HT-29 (cell line): ENCODE data around the gene CCNJL. TPM values are rescaled to one million over a fixed set of nuclear protein-coding genes. Genes with fewer than 3 reads are reported as not detected.
"Not testable (repeated sequence)": the region's sequence is repeated elsewhere in the genome, so short reads cannot be mapped to it uniquely, and the experiment has no call there.

ENCODE experiments used
- DNase-seq: peaks from one replicate; pipeline ENCODE4 v3.0.0-alpha.2; 2015; ENCODE audit warnings: low spot score
- total RNA-seq: library from RNA; depleted of rRNA; stranded (reverse); fragments of >200 nt; shearing (Covaris generic); gene quantifications from 2 replicates; pipeline ENCODE4 v1.2.3, GENCODE V29; 2014

Gene CCNJL
- total RNA-seq, 1 experiment from 2014 or later = 7.9 TPM

DNA sequence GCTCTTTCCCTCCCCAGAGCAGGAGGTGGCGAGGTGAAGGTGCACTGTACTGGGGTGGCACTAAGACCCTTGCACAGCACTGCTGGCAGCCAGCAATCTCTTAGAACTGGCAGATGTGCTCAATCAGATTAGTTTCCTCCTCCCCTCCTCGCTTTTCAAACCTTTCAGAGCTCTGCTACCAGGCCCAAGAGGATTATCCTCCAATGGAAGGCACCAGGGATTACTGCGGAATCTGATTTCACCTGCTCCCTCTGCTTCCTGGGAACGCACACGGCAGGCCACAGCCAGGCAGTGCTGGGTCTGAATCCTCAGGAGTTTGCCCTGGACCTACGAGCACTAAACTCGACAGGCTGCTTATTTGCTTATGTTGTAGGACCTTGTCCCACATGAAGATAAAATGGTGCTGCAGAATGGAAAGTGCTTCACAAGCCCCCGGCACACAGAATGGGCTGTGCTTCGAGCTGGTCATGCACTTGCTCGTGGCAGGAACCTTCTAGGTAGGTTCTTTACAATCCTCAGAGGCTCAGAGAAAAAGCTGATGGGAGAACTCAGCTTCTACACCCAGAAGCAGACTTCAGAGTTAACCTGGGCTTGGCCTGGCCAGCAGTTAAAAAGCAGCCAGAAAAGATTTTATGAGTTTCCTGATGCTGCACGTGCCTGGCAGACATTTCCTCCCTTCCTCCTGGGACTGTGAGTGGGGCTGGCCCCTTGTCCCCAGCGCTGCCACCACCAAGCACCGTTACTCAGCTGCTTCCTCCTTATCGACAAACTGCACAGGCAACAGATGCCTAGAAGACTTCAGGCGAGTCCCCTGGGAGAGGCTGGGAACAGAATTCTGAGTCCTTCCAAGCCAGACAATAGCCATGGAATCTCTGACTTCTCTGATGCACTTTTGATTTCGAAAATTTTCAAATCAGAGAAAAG lies 50.0 kb downstream of the CCNJL start:
- peak; percentile 12 for DNase-seq

DNA sequence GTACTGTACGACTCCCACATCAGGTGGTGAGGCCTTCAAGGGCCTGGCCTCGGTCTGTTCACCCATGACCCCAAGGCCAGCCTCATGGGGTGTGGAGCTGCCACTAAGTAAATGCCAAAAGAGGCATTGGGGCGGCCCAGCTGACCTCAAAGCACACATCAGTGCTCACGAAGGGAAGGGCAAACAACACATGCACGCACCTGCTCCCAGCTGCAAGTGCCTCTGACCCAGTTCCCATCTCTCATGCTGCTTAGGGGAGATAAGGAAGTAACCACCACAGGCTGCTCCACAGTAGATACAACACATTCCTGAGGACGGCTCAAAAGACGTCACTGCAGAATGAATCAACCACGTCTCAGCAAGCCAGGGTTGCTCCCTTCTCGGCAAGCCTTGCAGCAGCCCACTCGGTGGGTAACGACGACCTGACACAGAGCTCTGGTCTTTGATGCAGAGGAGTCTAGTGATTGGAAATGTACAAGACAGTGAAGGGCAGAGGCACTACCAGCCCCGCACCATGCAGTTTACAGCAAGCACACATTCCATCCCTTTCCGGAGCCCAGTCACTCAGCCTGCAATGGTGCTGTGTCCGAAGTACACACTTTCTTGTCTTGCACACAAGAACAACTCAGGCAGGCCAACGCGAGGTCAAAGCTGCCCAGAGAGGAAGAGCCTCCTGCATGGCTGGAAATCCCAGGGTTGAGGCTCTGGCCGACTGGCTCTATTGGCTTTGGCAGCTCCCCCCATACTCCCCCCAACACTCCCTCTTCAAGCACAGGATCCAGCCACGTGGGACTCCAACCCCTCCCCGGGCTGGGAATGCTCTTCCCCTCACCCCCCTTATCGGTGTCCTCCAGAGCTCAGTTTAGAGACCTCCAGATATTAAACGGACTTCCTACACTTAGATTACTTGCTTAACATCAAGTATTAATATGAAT lies 51.2 kb downstream of the CCNJL start:
- DNase-seq = peak; percentile 87

GRCh38 chr5:160260006-160260775 lies 52.2 kb downstream of the CCNJL start:
- DNase-seq = no peak

- no peak for DNase-seq
Measured at GRCh38 chr5:160259341-160259740, 53.0 kb downstream of the CCNJL start.

- DNase-seq = no peak
Measured at GRCh38 chr5:160254706-160255105, 57.7 kb downstream of the CCNJL start.

DNA sequence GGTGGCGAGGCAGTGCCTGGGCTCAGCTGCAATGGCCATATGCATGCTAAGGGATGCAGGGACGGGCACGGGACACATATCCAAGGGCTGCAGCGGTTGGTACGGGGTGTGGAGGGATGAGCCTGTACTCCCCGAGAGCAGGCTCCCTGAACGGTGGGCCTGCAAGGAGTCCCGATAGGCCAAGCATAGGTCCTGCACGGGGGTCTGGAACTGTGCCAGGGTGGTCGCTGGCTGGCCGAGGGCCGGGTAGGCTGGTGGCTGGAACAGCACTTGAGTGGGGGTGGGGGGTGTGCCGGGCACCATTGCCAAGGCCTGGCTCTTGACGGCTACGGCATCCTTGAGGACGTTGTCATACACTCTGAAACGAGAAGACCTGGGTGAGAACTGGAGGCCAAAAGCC lies 58.9 kb downstream of the CCNJL start:
- no peak for DNase-seq

DNA sequence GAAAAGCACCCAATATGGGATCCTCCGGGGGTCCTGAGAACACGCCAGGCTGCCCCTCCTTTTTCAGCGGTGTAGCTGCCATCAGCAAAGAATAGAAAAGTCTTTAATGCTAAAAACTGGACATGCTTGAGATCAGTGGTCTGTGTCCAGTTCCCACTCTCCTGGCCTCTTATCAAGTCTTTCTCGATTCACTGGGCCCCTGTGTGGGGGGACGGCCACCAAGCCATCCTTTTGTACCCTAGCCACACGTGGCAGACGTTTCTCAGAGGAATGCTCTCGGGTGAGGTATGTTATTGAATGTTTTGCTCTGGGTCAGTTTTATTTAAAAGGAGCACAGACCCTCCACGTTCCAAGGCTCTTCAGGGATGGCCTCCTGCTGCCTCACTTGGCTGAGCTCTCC lies 59.4 kb downstream of the CCNJL start:
- DNase-seq = no peak

DNA sequence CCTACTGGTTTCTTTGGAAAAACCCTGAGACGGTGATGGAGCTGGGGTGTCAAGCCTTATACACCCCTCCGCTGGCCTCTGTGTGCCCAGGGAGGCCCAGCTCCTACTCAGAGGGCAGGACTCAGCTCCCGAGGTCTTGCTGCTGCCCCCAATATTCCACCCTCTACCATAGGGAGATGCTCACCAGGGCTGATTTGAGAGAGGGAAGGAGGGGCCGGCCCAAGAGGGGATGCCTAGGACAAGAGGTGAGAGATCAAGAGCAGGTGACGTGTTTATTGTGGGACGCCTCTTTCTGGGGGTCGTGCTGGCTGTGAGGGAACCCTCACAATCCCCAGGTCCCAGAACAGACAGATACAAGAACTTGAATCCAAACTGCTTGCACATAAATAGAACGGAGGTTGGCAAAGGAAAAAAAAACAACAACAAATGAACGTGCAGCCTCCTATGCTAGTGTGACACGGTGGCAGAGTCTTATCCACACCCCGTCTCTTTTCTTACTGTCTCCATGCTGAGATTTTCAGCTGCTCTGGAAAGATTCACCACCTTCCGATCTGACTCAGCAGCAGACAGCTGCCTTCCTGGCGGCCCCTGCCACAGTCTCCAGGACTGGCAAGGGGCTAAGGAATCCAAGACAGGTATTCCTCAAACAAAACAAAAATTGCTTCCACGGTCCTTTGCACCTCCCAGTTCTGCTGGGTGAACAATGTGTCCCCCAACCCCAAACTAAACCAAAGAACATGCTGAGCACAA lies 60.8 kb downstream of the CCNJL start:
- DNase-seq = no peak

DNA sequence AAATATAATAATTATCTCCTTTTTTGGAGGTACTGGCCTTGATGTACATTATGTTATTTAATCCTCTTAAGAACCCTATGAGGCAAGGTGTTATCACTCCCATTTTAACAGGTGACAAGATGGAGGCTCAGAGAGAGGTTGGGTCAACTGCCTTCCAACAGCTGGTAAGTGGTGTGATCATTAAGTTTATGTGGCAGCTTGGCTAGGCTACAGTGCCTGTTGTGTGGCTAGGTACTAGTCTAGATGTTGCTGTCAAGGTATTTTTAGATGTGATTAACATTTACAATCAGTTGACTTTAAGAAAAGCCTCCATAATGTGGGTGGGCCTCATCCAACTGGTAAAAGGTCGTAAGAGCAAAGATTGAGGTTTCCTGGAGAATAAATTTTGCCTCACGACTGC lies 61.5 kb downstream of the CCNJL start:
- no peak for DNase-seq

GRCh38 chr5:160250226-160250625 lies 62.1 kb downstream of the CCNJL start:
- DNase-seq = no peak

- DNase-seq = not testable (repeated sequence)
Measured at GRCh38 chr5:160249570-160249969, 62.8 kb downstream of the CCNJL start.

DNA sequence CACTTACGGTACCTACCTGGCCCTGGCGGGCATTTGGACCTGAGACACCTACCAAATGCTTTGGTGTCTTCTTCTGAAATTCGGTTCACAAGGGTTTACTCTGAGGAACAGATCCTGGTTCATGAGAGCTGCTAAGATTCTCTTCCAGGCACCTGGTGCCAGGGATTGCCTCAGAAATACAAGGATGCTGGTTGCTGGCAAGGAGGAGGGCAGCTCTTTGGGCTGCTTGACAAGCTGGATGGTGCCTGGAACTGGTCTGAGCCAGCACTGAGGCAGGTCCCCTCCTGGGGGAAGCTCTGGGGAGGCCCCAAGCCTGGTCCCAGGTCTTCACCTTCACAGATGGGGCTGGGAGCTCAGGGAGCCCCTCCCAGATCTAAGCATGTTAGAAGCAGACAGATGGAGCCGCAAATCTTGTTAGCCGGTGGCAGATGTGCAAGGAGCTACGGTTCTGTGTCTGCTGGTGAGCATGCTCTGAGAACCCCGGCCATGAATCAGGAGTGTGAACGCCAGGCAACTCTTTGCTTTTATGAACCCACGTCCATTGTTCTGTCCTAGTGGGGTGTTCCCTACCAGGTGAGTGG lies 66.8 kb downstream of the CCNJL start:
- DNase-seq = no peak

DNA sequence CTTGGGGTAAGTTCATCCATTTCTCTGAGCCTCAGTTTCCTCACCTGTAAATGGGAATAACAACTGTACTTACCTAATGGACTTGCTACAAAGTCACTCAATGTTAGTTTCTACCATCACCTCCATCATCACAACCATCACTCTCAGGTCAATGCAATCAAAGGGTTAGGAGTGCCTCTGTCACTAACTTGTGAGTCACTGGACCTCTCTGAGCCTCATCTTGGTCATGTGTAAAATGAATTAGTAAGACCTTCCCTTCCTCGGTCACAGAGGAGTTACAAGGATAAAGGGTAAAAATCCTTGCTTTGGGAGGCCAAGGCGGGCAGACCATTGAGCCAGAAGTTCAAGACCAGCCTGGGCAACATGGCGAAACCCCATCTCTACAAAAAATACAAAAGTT lies 70.2 kb downstream of the CCNJL start:
- DNase-seq = no peak

- peak; percentile 40 for DNase-seq
Measured at GRCh38 chr5:160240350-160240749, 72.0 kb downstream of the CCNJL start.

DNA sequence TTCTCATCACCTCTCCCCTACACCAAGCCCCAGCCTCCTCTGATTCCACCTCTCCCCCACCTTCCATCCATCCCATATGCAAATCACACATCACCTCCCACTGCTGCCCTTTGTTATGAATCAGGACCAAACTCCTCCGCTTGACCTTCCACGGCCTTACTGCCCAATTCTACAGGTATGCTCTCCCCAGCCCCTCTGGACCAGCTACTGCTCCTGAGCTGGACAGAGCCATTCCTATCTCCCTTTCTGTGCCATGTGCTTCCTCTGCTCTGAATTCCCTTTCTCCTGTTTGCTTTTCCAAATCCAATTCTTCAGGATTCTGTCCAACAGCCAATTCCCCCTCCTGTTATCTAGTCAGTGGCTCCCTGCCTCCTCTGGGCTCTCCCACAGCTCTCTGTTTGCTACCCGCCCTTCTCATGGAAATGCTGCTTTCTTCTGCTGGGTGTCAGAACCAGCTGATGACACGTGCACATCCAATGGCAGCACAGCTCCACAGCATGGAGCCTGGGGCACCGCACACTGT lies 74.7 kb downstream of the CCNJL start:
- no peak for DNase-seq

DNA sequence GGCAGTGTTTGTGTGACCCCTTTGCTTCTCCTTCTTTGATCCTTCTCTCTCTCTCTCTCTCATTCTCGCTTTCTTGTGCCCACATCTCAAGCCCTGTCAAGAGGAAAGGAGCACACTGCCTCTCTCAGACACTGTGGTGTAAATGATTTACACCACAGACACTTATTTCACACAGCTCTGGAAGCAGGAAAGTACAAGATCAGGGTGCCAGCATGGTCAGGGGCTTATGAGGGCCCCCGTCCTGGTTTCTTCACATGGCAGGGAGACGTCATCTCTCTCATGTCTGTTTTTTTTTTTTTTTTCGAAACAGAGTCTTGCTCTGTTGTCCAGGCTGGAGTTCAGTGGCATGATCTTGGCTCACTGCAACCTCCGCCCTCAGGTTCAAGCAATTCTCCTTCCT lies 76.6 kb downstream of the CCNJL start:
- no peak for DNase-seq

DNA sequence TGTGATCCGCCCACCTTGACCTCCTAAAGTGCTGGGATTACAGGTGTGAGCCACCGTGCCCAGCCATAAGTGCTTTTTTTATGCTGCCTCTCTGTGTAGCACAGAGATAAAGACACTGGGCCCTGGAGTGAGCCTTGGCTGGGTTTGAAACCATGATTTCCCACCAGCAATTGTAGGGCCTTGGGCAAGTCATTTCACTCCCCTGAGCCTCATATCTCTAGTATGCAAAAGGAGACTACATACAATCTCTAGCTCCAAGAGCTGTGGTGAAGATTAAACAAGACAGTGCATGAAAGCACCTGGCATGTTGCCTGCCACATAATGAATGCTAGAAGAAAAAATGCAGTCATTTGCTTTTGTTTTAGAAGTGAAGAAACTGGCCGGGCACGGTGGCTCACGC lies 79.1 kb downstream of the CCNJL start:
- DNase-seq = no peak

DNA sequence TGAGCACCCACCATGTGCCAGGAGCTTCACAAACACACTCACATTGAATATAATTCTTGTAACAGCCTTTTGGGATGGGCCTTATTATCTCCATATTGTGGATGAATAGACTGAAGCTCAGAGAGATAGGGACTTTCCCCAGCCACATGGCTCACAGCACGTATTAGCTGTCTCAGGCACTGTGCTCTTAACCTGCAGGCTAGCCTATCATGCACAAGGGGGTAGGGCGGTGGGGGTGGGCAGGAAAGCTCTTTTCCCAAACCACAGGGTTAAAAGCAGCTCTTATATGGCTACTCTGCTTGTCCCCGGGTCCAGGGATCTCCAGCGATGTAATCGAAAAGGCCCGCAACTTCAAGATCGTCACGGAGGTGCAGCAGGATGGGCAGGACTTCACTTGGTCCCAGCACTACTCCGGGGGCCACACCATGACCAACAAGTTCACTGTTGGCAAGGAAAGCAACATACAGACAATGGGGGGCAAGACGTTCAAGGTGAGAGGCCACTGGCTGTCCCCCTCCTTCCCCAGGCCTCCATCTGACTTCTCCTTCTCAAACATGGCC lies 80.5 kb downstream of the CCNJL start:
- DNase-seq = no peak

- no peak for DNase-seq
Measured at GRCh38 chr5:160230686-160231527, 81.5 kb downstream of the CCNJL start.
